ENCODE measurements around the gene PUS3.

Gene PUS3

GRCh38 chr11:125940145-125940544 is 37.1 kb upstream of the PUS3 start:
- DNase-seq: no peak

GRCh38 chr11:125939081-125939521 is 36.1 kb upstream of the PUS3 start:
- no peak for DNase-seq

GRCh38 chr11:125938418-125938817 is 35.4 kb upstream of the PUS3 start:
- no peak for DNase-seq

- DNase-seq: no peak
Observed at GRCh38 chr11:125935618-125936199, 32.7 kb upstream of the PUS3 start.

- no peak for DNase-seq
Observed at GRCh38 chr11:125935056-125935455, 32.0 kb upstream of the PUS3 start.

- DNase-seq: no peak
Observed at GRCh38 chr11:125934473-125934872, 31.5 kb upstream of the PUS3 start.

GRCh38 chr11:125933030-125933813 is 30.2 kb upstream of the PUS3 start:
- DNase-seq: no peak

GRCh38 chr11:125932301-125932700 is 29.3 kb upstream of the PUS3 start:
- no peak for DNase-seq

- DNase-seq: no peak
Observed at GRCh38 chr11:125931668-125932067, 28.7 kb upstream of the PUS3 start.

- DNase-seq: no peak
Observed at GRCh38 chr11:125931116-125931515, 28.1 kb upstream of the PUS3 start.

GRCh38 chr11:125930076-125930450 is 27.1 kb upstream of the PUS3 start:
- no peak for DNase-seq

- DNase-seq: no peak
Observed at GRCh38 chr11:125929445-125930075, 26.6 kb upstream of the PUS3 start.

GRCh38 chr11:125926682-125927081 is 23.7 kb upstream of the PUS3 start:
- DNase-seq: no peak

- peak in 1 of 2 experiments; percentile 60 for DNase-seq
Observed at GRCh38 chr11:125925804-125926203, 22.8 kb upstream of the PUS3 start.

GRCh38 chr11:125925247-125925740 is 22.3 kb upstream of the PUS3 start:
- DNase-seq: no peak

- DNase-seq: no peak
Observed at GRCh38 chr11:125924384-125925007, 21.5 kb upstream of the PUS3 start.

GRCh38 chr11:125923633-125924032 is 20.6 kb upstream of the PUS3 start:
- DNase-seq: no peak

- DNase-seq: peak; percentile 55 to 75
Observed at GRCh38 chr11:125923012-125923579, 20.1 kb upstream of the PUS3 start.

GRCh38 chr11:125922156-125922555 is 19.1 kb upstream of the PUS3 start:
- DNase-seq: no peak

- DNase-seq: no peak
Observed at GRCh38 chr11:125921042-125921441, 18.0 kb upstream of the PUS3 start.

GRCh38 chr11:125918140-125918840 is 15.3 kb upstream of the PUS3 start:
- no peak for DNase-seq

GRCh38 chr11:125916683-125917347 is 13.8 kb upstream of the PUS3 start:
- no peak for DNase-seq
